ENCODE results near the gene FLRT1. TPM values are rescaled to one million over a fixed set of nuclear protein-coding genes. Genes with fewer than 3 reads are reported as not detected.

Gene FLRT1
- total RNA-seq, 1 experiment from 2014 or later = 0.31 TPM

DNA sequence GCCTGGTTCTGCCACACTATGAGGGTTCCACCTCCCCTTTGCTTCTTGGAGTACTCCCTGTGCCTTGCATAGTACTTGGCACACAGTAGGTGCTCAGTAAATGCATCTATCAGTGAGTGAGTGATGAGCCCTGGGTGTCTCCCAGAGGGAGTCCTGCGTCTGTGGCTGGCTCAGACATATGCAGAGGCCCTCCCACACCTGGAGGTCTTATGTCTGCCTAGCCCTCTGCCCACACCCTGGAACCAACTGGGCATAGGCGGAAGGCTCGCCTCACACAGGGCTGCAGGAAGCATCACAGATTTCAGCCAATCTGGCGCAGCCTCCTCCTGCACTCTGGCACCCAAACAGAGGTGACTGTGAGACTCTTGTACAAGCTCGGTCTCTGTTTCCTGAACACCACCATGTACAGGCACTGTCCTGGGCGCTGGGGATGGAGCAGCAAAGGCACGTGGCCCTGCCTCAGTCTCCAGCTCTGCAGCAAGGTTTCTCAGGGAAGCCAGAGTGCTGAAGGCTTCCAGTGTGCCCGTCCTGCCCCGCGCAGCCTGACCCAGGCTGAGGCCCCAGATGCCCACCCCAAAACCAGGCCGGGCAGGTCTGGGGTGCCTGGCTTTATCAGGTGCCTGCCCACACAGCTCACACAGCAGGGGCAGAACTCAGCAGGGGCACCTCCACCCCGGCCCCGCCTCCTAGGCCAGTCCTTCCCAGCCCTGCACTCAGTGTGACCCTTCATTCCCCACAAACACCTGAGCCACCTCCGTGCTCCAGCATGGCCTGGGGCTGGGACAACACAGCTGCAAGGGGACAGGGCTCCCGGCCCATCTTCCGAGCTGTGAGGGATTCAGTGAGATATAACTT lies 26.7 kb downstream of the FLRT1 start:
- H2AFZ ChIP-seq (ENCODE audit: low read length) = no peak overlapping the region
- no peak overlapping the region for H4K5ac ChIP-seq (ENCODE audit: insufficient read length, low read depth, low read length)
- H4K20me1 ChIP-seq (ENCODE audit: control insufficient read depth, insufficient read depth, insufficient read length) = no peaks in the 10 kb centered on the region
- no peak overlapping the region for H3K14ac ChIP-seq (ENCODE audit: insufficient read depth, low read length)
- no peak overlapping the region for H4K91ac ChIP-seq (ENCODE audit: insufficient read length, low read depth, low read length)
- no peaks in the 10 kb centered on the region for H3K79me1 ChIP-seq (ENCODE audit: insufficient read depth, low read depth, low read length, poor library complexity, severe bottlenecking)
- peaks cover 5 to 19% of the 10 kb centered on the region in 2 experiments; a peak in 3 of 4 replicates for H3K4me1 Mint-ChIP-seq
- H3K27me3 ChIP-seq (ENCODE audit: insufficient read depth, low read length) = peaks cover 15% of the 10 kb centered on the region; the same call in 1 of the 2 replicates
- peaks cover 87% of the 10 kb centered on the region for H3K27me3 Mint-ChIP-seq (ENCODE audit: low read depth)
- H3K23ac ChIP-seq (ENCODE audit: insufficient read length, low read depth, low read length) = no peak overlapping the region
- H3K27ac ChIP-seq (ENCODE audit: insufficient read length, low read depth, low read length) = no peak overlapping the region
- no peak overlapping the region for H3K9ac ChIP-seq (ENCODE audit: extremely low read depth, insufficient read length, low read length)
- H3K4me3 Mint-ChIP-seq = peak overlapping the region in 1 of 2 experiments; percentile 57; a peak in 2 of 5 replicates
- no peak overlapping the region for H3K27ac Mint-ChIP-seq
- H2BK12ac ChIP-seq (ENCODE audit: insufficient read length, low read depth, low read length) = no peak overlapping the region
- DNase-seq = no peak
- H3K9me3 ChIP-seq (ENCODE audit: control insufficient read depth, low read depth, low read length) = no peaks in the 10 kb centered on the region
- no peak overlapping the region for H3T11ph ChIP-seq (ENCODE audit: low read length)
- H2BK20ac ChIP-seq (ENCODE audit: low read depth, low read length, poor library complexity, severe bottlenecking) = no peak overlapping the region
- H3K79me2 ChIP-seq (ENCODE audit: insufficient read depth, low read length) = no peaks in the 10 kb centered on the region
- H2BK15ac ChIP-seq (ENCODE audit: low read depth, low read length) = no peak overlapping the region
- TF ChIP-seq CTCF (conservative IDR thresholded peaks at IDR 0.05) = no peak
- H4K8ac ChIP-seq (replicated peaks; ENCODE audit: insufficient read length, low read depth, low read length) = no peak overlapping the region
- no peak overlapping the region for H3K56ac ChIP-seq (ENCODE audit: insufficient read length, low read depth, low read length)
- no peak overlapping the region for H3K18ac ChIP-seq (ENCODE audit: insufficient read length, low read depth, low read length)
- no peak overlapping the region for H2AK5ac ChIP-seq (ENCODE audit: insufficient read length, low read length)
- H3K4ac ChIP-seq (ENCODE audit: low read depth, low read length) = no peak overlapping the region
- no peak overlapping the region for H2BK120ac ChIP-seq (ENCODE audit: low read depth, low read length, poor library complexity, severe bottlenecking)
- no peaks in the 10 kb centered on the region for H3K9me3 Mint-ChIP-seq
- WGBS (ENCODE audit: extremely low coverage, insufficient read length, low lambda C conversion rate) = no CpG with 5 or more reads among the region's 16 CpGs
- H3K4me2 ChIP-seq (ENCODE audit: insufficient read depth, insufficient read length, low read length) = no peak overlapping the region
- no peaks in the 10 kb centered on the region for H3K36me3 Mint-ChIP-seq (ENCODE audit: insufficient read depth in 1 of 3, low read depth in 3 of 3)
- H2BK5ac ChIP-seq (ENCODE audit: insufficient read length, low read length) = no peak overlapping the region
- H3K4me1 ChIP-seq (ENCODE audit: insufficient read depth, low read length) = no peaks in the 10 kb centered on the region
- H3K23me2 ChIP-seq (ENCODE audit: insufficient read length, low read depth, low read length, poor library complexity, severe bottlenecking) = peaks cover 10% of the 10 kb centered on the region

All from H9 (cell line).